ENCODE results near the gene ORC6.

ORC6 gene

DNA sequence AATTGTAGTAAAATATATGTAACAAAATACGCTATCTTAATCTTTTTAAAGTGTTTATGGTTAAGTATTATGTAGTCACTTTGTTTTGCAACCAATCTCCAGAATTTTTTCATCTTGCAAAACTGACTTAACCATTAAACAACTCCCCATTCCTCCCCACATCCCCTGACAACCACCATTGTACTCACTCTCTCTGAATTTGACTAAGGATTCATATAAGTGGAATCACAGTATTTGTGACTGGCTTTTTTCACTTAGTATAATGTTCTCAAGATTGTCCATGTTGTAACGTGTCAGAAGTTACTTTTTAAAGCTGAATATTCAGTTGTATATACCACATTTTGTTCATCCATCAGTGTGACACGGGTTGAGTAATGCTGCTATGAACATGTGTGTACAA is 10.6 kb downstream of the ORC6 start:
- no peak overlapping the region for H3K4me3 ChIP-seq (ENCODE audit: low read depth, low read length)
- TF ChIP-seq, protein P1, sequence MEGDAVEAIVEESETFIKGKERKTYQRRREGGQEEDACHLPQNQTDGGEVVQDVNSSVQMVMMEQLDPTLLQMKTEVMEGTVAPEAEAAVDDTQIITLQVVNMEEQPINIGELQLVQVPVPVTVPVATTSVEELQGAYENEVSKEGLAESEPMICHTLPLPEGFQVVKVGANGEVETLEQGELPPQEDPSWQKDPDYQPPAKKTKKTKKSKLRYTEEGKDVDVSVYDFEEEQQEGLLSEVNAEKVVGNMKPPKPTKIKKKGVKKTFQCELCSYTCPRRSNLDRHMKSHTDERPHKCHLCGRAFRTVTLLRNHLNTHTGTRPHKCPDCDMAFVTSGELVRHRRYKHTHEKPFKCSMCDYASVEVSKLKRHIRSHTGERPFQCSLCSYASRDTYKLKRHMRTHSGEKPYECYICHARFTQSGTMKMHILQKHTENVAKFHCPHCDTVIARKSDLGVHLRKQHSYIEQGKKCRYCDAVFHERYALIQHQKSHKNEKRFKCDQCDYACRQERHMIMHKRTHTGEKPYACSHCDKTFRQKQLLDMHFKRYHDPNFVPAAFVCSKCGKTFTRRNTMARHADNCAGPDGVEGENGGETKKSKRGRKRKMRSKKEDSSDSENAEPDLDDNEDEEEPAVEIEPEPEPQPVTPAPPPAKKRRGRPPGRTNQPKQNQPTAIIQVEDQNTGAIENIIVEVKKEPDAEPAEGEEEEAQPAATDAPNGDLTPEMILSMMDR (IDR thresholded peaks at IDR 0.05; ENCODE audit: low read depth, low read length, missing control alignments): no peak
- no peak for DNase-seq (ENCODE audit: low read depth)

- TF ChIP-seq, protein P1 (IDR thresholded peaks at IDR 0.05; ENCODE audit: low read depth, low read length, missing control alignments): no peak
- no peak for DNase-seq (ENCODE audit: low read depth)
- H3K4me3 ChIP-seq (ENCODE audit: low read depth, low read length): no peak overlapping the region
Observed at GRCh38 chr16:46701615-46702014, 12.2 kb downstream of the ORC6 start.

DNA sequence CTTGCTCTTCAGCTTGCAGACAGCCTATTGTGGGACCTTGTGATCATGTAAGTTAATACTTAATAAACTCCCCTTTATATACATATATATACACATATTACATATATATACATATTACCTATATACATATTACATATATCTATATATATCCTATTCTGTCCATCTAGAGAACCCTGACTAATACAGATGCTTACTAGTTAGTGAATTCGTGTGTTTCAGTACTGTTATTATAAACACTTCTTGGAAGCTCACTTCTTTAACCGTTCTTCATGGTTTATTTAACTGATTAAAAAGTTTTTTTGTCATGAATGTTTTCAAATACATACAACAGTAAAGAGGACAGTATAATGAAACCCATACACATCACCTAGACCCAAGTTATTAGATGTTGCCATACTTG is 12.6 kb downstream of the ORC6 start:
- DNase-seq (ENCODE audit: low read depth): no peak

GRCh38 chr16:46706642-46707041 is 17.2 kb downstream of the ORC6 start:
- DNase-seq (ENCODE audit: low read depth): no peak
- TF ChIP-seq, protein P1 (IDR thresholded peaks at IDR 0.05; ENCODE audit: low read depth, low read length, missing control alignments): no peak
- no peak overlapping the region for H3K4me3 ChIP-seq (ENCODE audit: low read depth, low read length)

More for the DNA sequence above, 12.6 kb downstream of the ORC6 start:
- no peak overlapping the region for H3K4me3 ChIP-seq (ENCODE audit: low read depth, low read length)
- TF ChIP-seq, protein P1 (IDR thresholded peaks at IDR 0.05; ENCODE audit: low read depth, low read length, missing control alignments): no peak

GRCh38 chr16:46709469-46710005 is 20.1 kb downstream of the ORC6 start:
- no peak overlapping the region for H3K4me3 ChIP-seq (ENCODE audit: low read depth, low read length)
- no peak for DNase-seq (ENCODE audit: low read depth)
- TF ChIP-seq, protein P1 (IDR thresholded peaks at IDR 0.05; ENCODE audit: low read depth, low read length, missing control alignments): no peak

DNA sequence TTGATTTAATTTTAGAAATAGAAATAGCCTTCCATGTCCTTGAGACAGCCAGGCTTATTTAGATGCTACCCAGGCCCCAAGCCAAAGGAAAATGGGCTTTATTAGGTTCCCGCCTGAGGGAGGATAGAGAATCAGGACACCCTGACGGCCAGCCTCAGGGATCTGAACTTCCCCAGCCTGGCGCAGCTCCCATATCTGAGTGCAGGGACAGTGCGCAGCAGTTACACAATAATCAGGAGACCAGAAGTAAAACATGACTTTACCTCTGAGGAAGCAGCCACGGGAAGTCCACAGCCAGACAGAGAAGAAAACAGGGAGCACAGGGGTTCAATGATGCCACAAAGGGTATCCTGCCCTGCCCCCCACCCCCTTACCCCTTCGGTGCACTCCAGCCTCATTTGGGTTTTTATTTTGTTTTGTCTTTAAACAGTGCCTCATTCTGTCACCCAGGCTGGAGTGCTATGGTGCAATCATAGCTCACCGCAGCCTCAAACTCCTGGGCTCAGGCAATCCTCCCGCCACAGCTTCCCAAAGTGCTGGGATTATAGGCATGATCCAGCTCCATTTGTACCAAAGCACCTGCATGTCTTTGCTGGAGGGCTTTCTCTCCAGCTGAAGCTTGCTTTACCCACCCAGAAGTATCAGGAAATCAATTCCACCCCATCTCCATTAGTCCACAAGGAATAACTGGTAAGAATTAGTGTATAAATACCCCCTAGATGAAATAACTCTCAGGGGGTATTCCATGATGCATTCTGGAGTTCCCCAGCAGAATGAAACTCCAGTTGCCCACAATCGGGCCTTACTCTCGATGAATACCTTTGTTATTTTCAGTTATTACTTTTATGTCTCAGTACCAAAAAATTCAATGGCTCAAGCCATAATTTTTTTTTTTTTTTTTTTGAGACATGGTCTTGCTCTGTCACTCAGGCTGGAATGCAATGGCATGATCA is 21.9 kb downstream of the ORC6 start:
- no peak overlapping the region for H3K4me3 ChIP-seq (ENCODE audit: low read depth, low read length)
- TF ChIP-seq, protein P1 (IDR thresholded peaks at IDR 0.05; ENCODE audit: low read depth, low read length, missing control alignments): no peak
- no peak for DNase-seq (ENCODE audit: low read depth)
